Natural killer cell treated with Interleukin-12 subunit alpha and Interleukin-12 subunit beta and Interleukin-15 and Interleukin-18, amount 100 ng/mL, for 72 hours (primary cell): ENCODE data around the gene FBXW9. TPM values are rescaled to one million over a fixed set of nuclear protein-coding genes. Genes with fewer than 3 reads are reported as not detected.
"Not testable (repeated sequence)": the region's sequence is repeated elsewhere in the genome, so short reads cannot be mapped to it uniquely, and the experiment has no call there.

Experiments
- ATAC-seq, 2 donors: fragments of 150-1000 bp; cut with Tn5 transposase in 1 of 2; sonication (Bioruptor Pico), chemical (Tn5 transposase) in 1 of 2; 2 replicates each; pipeline ENCODE4 v1.10.0; 2021
- DNase-seq: peaks from one replicate; pipeline ENCODE4 v3.0.0; 2022; ENCODE audit warnings: low spot score
- H3K27ac Mint-ChIP-seq, 2 donors: 1 replicate in 1 of 2; 2 replicates in 1 of 2; pipeline ENCODE4 v1.8.0; 2022; ENCODE audit warnings: mixed read lengths in 2 of 2, mild to moderate bottlenecking in 1 of 2, moderate library complexity in 1 of 2
- H3K27me3 Mint-ChIP-seq, 2 donors: 1 replicate in 1 of 2; 2 replicates in 1 of 2; pipeline ENCODE4 v1.8.0; 2022; ENCODE audit warnings: mixed read lengths in 2 of 2
- H3K36me3 Mint-ChIP-seq: one replicate; pipeline ENCODE4 v1.8.0; 2022; ENCODE audit warnings: mixed read lengths
- H3K4me1 Mint-ChIP-seq, 2 donors: 1 replicate in 1 of 2; 2 replicates in 1 of 2; pipeline ENCODE4 v1.8.0; 2022; ENCODE audit warnings: low read depth in 2 of 2, mixed read lengths in 2 of 2, mild to moderate bottlenecking in 1 of 2
- H3K4me3 Mint-ChIP-seq: one replicate; pipeline ENCODE4 v1.8.0; 2022; ENCODE audit warnings: mixed read lengths
- H3K9me3 Mint-ChIP-seq: 2 replicates; pipeline ENCODE4 v1.8.0; 2022; ENCODE audit warnings: mixed read lengths
- total RNA-seq, 2 donors: library from RNA; stranded (reverse); gene quantifications; one replicate each; pipeline ENCODE4 v1.2.3, GENCODE V29; 2022

Gene FBXW9
- total RNA-seq = 10 to 100 TPM in 1 of 2 donors, 1 to 10 TPM in 1; 5.6 to 15.4 TPM

DNA sequence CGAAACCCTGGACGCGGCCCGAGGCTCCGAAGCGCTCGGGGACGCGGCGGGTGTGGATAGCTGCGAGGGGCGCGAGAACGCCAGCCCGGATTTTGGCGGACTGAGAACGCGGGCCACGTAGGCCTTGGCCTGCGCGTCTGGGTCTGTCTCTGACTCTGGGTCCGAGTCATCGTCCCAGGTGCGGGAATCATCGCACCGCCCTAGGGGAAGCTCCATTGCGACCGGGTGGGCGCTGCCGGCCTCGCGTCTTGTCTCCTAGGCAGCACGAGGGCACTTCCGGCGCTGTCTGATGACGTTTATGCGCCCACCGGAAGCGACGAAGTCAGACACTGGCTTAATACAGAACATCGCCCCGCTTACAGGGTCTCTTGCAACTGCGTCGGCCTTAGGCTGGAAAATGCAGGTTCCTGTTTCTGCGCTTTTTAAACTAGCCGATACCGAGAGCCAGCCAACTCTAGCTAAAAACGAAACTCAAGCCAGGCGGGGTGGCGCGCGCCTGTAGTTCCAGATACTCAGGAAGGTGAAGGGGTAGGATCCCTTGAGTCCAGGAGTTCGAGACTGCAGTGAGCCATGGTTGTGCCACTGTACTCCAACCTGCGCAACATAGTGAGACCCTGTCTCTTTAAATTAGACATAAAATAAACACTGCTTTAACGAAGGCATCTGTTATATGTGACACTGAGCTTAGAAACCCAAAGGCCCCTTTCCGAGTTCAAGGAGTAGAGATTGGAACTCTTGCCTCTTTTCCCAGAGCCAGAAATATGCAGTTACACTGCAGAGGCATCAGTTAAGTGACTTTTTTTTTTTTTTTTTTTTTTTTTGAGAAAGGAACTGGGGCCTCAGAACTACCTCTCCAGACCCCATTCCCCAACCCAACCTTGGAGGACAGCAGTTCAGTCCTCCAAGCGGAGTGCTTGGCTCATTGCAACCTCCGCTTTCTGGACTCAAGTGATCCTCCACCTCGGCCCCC, at the start of gene FBXW9:
Gene FBXW9 (minus strand): TSS at position 266 of the 970 bp plus-strand sequence. CDS start 50 bp downstream, at position 216.
- peak within 1 kb of the TSS; percentile 88 to 94 for H3K27ac Mint-ChIP-seq
- no peaks in the 10 kb centered on the region for H3K27me3 Mint-ChIP-seq
- peak within 1 kb of the TSS; percentile 89 for H3K4me3 Mint-ChIP-seq
- peak; percentile 96 for DNase-seq
- peak; percentile 92 to 93 for ATAC-seq
- H3K9me3 Mint-ChIP-seq = no peaks in the 10 kb centered on the region
- peaks cover 5% of the 10 kb centered on the region for H3K36me3 Mint-ChIP-seq
- peaks cover 10% of the 10 kb centered on the region in 2 donors for H3K4me1 Mint-ChIP-seq

DNA sequence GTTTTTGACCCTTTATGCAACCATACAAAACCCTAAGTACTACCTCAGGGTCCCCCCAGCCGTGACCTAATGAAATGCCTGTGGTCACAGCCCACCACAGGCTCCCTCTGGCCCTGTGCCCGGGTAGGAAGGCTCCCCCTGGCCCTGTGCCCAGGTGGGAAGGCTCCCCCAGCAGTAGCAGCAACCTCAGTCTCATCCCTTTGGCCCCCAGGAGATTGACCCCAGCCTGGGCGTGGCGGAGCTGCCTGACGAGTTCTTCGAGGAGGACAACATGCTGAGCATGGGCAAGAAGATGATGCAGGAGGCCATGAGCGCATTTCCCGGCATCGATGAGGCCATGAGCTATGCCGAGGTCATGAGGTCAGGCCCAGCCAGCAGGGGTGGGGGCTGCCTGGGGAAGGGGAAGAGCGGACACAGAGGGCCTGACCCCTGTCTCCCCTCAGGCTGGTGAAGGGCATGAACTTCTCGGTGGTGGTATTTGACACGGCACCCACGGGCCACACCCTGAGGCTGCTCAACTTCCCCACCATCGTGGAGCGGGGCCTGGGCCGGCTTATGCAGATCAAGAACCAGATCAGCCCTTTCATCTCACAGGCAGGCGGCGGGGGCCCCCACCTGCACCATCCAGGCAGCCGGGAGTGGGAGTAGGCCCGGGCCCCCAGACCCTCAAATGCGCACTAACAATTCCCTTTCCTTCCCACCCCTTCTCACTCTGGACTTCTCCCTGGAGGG, 48.9 kb upstream of the FBXW9 start:
- Mint-ChIP-seq H3K4me3 (no peak overlapping the region), H3K36me3 (peaks cover 18% of the 10 kb centered on the region), H3K4me1 (peaks cover 9 to 10% of the 10 kb centered on the region in 2 donors), H3K27ac (no peak overlapping the region), H3K9me3 (no peaks in the 10 kb centered on the region), H3K27me3 (peaks cover 0 to 4% of the 10 kb centered on the region in 2 donors)
- DNase-seq (no peak), ATAC-seq (no peak)

DNA sequence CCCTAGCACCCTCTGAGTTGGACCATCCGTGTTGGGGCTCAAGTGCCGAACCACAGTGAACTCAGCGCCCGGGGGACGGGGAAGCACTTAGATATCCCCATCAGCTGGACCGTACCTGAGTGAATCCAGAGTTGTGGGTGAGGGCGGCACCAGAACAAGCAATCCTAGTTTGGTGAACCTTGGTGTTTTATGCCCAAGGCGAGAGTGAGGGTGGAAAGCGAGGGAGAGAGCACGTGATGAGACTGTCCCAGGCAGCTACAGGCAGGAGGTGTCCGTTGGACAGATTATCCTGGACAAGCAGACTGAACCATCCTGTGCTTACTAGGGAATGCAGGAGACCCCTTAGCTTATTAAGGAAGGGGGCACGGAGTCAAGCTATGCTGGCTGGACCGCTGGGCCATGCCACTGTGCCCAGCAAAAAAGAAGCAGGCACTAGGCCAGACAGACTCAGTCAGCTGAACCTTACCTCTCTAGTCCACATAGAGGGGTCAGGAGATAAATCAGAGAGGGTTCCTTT, 41.5 kb upstream of the FBXW9 start:
- Mint-ChIP-seq H3K9me3 (no peaks in the 10 kb centered on the region), H3K27me3 (no peaks in the 10 kb centered on the region), H3K4me3 (peak overlapping the region; percentile 84), H3K4me1 (peaks cover 38 to 40% of the 10 kb centered on the region in 2 donors), H3K36me3 (peaks cover 17% of the 10 kb centered on the region), H3K27ac (peak overlapping the region; percentile 95 to 97)
- ATAC-seq = no peak
- no peak for DNase-seq

DNA sequence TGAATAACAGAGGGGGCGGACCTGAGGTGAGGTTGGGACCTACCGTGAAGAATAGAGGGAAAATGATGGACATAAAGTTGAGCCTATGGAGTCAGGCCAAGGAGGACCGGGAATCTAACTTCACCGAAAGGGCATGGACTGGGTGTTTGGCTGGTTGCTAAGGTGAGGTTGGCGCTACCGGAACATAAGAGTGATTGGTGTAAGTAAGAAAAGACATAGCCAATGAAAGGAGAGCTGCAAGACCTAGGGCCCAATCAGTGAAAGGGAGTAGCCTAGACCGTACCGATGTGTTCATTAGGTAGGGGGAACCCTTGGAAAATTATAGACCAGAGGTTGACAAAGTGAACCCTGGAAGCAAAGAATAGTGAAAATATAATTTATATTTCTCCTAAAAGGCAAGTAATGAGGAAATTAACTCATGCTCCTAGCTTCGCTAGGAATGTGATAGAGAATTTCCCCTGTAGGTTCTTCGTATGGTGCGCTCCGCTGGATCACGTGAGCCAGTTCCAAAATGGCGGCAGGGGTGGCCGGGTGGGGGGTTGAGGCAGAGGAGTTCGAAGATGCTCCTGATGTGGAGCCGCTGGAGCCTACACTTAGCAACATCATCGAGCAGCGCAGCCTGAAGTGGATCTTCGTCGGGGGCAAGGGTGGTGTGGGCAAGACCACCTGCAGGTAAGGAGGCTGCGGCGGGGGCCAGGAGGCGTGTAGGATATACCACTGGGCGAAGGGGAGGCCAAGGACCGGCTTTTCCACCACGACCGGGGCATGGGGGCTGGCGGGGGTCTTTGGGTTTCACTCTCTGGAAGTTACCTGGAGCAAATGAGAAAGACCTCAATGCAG, 40.8 kb upstream of the FBXW9 start, which contains the start of gene GET3:
Gene GET3 (plus strand): TSS at position 503 of the 840 bp plus-strand sequence. CDS start 9 bp downstream, at position 512.
- Mint-ChIP-seq H3K27ac (peak within 1 kb of the TSS; percentile 95 to 97), H3K4me3 (peak within 1 kb of the TSS; percentile 84), H3K36me3 (peaks cover 13% of the 10 kb centered on the region), H3K9me3 (no peaks in the 10 kb centered on the region), H3K4me1 (peaks cover 41 to 42% of the 10 kb centered on the region in 2 donors), H3K27me3 (no peaks in the 10 kb centered on the region)
- ATAC-seq (peak; percentile 89), DNase-seq (peak; percentile 86)

DNA sequence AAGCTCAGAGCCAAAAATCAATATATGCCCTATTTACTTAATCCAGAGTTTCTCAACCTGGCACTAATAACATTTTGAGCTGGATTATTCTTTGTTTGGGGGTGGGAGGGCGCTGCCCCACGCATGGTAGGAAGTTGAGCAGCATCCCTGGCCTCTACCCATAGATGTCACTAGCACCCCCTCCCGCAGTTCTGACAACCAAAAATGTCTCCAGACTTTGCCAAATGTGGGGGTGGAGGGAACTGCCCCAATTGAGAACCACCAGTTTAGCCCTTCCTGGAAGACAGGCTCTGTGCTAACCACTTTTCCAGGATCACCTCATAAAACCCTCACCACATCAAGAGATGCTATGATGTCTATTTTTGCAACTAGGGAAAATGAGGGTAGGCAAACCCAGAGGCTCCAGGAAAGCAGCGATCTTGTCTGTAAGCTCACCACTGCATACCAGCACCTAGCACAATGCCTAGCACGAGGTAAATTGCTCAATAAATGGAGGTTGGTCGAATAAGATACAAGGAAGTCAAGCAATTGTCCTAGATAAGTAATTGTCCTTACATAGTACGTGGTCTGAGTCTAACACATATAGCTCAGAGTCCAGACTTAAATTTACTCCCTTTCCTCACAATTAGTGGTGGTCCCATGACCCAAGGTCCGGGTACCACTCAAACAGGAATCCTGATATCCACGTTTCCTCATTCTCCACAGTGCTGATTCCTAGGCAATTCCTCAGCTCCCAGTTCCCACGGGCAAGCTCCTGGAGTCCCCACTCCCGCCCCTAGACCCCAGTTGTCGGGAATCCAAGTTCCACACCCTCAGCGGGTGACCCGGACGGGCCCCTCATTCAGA, 37.2 kb upstream of the FBXW9 start:
- ATAC-seq = no peak
- Mint-ChIP-seq H3K27ac (peak overlapping the region; percentile 86 to 91), H3K27me3 (no peaks in the 10 kb centered on the region), H3K4me1 (peaks cover 48 to 49% of the 10 kb centered on the region in 2 donors), H3K4me3 (peak overlapping the region; percentile 97), H3K9me3 (no peaks in the 10 kb centered on the region), H3K36me3 (peaks cover 16% of the 10 kb centered on the region)
- DNase-seq = peak; percentile 70

DNA sequence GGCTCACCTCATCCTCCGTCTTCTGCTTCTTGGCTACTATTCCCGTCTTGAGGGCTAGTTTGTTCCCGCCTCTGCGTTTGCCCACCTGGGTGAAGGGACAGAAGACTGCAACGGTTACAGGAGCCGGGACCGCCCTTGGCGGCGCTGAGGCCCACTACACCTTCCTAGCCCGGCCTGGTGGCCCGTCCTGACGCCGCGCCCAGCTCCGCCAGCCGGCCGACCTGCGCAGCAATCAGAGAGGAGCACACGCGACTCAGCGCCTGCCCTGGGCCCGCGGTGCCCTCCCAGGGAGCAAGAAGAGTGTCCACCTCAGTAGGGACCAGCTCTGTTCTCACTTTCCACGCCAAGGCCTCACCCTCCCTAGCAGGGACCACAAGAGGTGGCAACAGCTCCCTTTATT, 34.9 kb upstream of the FBXW9 start:
- no peaks in the 10 kb centered on the region for H3K9me3 Mint-ChIP-seq
- H3K4me3 Mint-ChIP-seq = no peak overlapping the region
- peaks cover 34% of the 10 kb centered on the region in 2 donors for H3K4me1 Mint-ChIP-seq

DNA sequence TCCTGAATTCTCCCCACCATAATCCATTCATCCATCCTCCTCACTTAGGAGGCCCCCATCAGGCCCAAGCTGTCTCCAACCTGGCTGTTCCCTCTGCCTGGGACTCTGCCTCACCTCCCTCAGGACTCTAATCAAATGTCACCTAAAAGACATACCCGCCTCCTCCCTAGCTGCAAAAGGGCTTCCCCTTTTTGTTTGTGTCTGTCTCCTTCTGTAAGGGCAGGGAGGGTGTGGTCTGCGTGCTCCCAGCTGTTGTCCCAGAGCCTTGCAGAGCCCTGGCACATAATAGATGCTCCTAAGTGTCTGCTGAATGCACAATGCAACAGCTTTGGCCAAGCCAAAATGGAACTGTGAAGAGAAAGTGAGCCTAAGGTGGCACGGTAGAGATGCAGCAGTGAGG, 33.6 kb upstream of the FBXW9 start:
- ATAC-seq = no peak
- Mint-ChIP-seq H3K4me3 (no peak overlapping the region), H3K9me3 (no peaks in the 10 kb centered on the region), H3K4me1 (peaks cover 30 to 34% of the 10 kb centered on the region in 2 donors), H3K27ac (peak overlapping the region; percentile 26 to 57), H3K36me3 (peaks cover 20% of the 10 kb centered on the region), H3K27me3 (no peaks in the 10 kb centered on the region)
- DNase-seq = no peak

More for the DNA sequence above, 34.9 kb upstream of the FBXW9 start:
- Mint-ChIP-seq H3K36me3 (peaks cover 19% of the 10 kb centered on the region), H3K27ac (no peak overlapping the region), H3K27me3 (no peaks in the 10 kb centered on the region)
- no peak for DNase-seq
- no peak for ATAC-seq

DNA sequence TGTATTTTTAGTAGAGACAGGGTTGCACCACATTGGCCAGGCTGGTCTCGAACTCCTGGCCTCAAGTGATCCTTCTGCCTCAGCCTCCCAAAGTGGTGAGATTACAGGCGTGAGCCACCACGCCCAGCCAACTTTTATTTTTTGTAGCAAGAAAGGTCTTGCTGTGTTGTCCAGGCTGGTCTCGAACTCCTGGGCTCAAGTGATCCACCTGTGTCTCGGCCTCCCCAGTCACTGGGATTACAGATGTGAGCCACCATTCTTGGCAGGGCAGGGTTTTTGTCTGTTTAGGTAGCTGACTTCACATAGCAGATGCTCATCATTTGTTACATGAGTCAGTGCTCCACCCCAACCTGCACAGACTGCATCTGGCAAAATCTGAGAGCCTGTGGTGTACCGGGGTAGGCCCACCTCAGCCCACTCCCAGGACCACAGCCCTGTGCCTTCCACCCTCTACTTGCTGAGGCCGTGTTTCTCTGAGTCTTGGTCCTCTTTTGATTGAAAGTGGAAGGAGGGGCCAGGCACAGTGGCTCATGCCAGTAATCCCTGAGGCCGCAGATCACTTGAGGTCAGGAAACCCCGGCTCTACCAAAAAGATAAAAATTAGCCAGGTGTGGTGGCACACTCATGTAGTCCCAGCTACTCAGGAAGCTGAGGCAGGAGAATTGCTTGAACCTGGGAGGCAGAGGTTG, 31.5 kb upstream of the FBXW9 start:
- no peak for ATAC-seq

DNA sequence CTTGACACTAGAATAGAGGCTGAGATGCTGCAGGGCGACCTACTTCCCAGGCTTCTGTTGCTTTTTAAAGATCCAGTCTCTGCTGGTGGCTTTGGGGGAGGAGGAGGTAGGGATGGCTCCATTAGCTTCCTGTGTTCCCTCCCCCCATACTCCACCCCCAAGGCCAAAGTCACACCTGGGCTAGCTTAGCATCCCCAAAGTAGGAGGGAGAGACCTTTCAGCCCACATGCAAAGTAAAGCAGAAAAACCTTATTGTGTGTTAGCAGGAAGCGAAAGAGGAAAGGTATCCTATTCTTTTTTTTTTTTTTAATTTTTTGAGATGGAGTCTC, 30.5 kb upstream of the FBXW9 start:
- H3K9me3 Mint-ChIP-seq = no peaks in the 10 kb centered on the region
- no peak overlapping the region for H3K27ac Mint-ChIP-seq

More for the DNA sequence above, 31.5 kb upstream of the FBXW9 start:
- H3K4me1 Mint-ChIP-seq = peaks cover 35 to 40% of the 10 kb centered on the region in 2 donors
- no peaks in the 10 kb centered on the region for H3K9me3 Mint-ChIP-seq
- no peak overlapping the region for H3K4me3 Mint-ChIP-seq
- no peak overlapping the region for H3K27ac Mint-ChIP-seq
- peaks cover 12% of the 10 kb centered on the region for H3K36me3 Mint-ChIP-seq
- H3K27me3 Mint-ChIP-seq = no peaks in the 10 kb centered on the region
- DNase-seq = no peak

DNA sequence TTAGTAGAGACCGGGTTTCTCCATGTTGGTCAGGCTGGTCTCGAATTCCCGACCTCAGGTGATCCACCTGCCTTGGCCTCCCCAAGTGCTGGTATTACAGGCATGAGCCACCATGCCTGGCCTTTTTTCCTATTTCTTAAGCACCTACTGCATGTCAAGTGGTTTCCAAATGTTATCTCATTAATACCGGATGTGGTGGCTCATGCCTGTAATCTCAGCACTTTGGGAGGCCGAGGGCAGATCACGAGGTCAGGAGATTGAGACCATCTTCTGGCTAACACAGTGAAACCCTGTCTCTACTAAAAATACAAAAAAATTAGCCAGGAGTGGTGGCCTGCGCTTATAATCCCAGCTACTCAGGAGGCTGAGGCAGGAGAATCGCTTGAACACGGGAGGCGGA, 29.2 kb upstream of the FBXW9 start:
- H3K4me3 Mint-ChIP-seq, DNase-seq, H3K27me3 Mint-ChIP-seq, ATAC-seq, H3K27ac Mint-ChIP-seq, H3K9me3 Mint-ChIP-seq: not testable (repeated sequence)
- Mint-ChIP-seq H3K4me1 (peaks cover 39 to 46% of the 10 kb centered on the region in 2 donors), H3K36me3 (peaks cover 20% of the 10 kb centered on the region)

More for the DNA sequence above, 30.5 kb upstream of the FBXW9 start:
- peaks cover 33 to 36% of the 10 kb centered on the region in 2 donors for H3K4me1 Mint-ChIP-seq
- no peak for ATAC-seq
- no peaks in the 10 kb centered on the region for H3K27me3 Mint-ChIP-seq
- no peak for DNase-seq
- H3K4me3 Mint-ChIP-seq = no peak overlapping the region
- H3K36me3 Mint-ChIP-seq = peaks cover 13% of the 10 kb centered on the region

DNA sequence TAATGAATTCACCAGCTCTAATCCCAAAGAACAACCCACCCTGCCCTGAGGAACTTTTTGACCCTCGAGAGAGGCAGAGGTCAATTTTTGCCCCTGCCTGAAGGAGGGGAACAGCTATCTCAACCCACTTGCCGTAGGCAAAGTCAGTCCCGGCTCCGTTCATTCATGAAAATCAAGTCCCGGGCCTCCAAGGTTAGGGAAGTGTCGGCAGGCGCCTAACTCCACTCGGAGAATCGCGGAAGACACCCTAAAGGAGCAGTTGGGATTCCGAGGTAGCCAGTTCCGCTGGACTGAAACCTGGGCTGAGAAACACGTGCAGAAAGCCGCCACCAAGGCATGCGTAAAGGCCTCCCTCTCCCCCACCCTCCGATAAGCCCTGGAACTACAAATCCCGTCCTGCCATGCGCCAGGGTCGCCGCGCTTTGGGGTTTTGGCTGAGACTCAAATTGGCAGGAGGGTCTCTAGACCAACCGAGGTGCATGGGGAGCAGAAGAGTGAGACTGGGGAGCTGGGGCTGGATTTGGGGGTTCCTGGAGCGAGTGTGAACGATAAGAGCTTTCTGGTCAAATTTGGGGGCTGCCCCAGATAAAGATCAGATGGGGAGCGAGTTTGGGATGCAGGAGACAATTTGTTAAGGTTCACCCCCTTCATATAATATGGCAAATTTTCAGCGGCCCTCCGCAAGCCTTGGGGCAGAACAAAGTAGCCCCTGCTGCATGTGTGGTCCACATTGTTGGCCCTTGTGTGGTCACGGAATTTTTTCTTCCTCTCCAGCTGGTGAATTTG, 27.4 kb upstream of the FBXW9 start, which contains the start of gene TNPO2:
Gene TNPO2 (minus strand): TSS at position 292 of the 786 bp plus-strand sequence. CDS start 2,955 bp downstream, outside the sequence.
- Mint-ChIP-seq H3K4me1 (peaks cover 37 to 44% of the 10 kb centered on the region in 2 donors), H3K4me3 (peak within 1 kb of the TSS; percentile 99), H3K36me3 (peaks cover 13% of the 10 kb centered on the region), H3K9me3 (no peaks in the 10 kb centered on the region), H3K27me3 (no peaks in the 10 kb centered on the region), H3K27ac (peak within 1 kb of the TSS; percentile 94 to 97)
- DNase-seq (no peak), ATAC-seq (peak; percentile 51 to 54)
